ENCODE measurements around the gene SH3RF3. TPM values are rescaled to one million over a fixed set of nuclear protein-coding genes. Genes with fewer than 3 reads are reported as not detected.

The SH3RF3 gene
- total RNA-seq, 1 experiment from 2014 or later = not detected

DNA sequence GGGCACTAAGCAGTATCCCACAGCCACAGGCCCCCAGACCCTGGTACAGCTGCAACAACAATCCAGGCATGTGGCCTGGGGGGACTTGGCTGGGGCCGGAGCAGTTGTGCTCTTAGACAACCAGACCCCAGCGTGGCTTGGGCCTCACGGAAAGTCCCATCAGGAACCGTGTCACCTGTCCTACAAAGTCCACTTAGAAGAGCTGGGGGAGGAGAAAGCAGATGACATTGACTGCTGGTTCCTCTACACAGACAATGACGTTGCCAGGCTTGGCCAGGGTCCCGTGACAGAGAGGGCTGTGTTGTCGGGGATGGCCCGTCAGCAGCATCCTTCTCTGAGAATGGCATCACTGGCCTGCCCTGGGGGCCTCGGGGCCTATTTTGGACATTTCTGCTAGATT, 360.3 kb downstream of the SH3RF3 start:
- Histone ChIP-seq H3K79me2 (ENCODE audit: insufficient read depth, low read length) (no peaks in the 10 kb centered on the region), H3K4me1 (ENCODE audit: control insufficient read depth in 1 of 2, insufficient read depth in 2 of 2, low read length in 2 of 2) (no peaks in the 10 kb centered on the region), H4K20me1 (ENCODE audit: insufficient read depth) (no peaks in the 10 kb centered on the region), H3K9me3 (ENCODE audit: control insufficient read depth in 1 of 2, insufficient read depth in 1 of 2, low read depth in 1 of 2, low read length in 2 of 2) (no peaks in the 10 kb centered on the region), H3K9ac (ENCODE audit: low read length) (no peak overlapping the region), H3K4me3 (replicated peaks in 1 of 2; ENCODE audit: low read depth in 1 of 2, low read length in 2 of 2) (no peak overlapping the region), H2AFZ (ENCODE audit: low read depth, low read length, poor library complexity, severe bottlenecking) (no peak overlapping the region), H3K27me3 (ENCODE audit: insufficient read depth, low read length) (no peaks in the 10 kb centered on the region), H3K9me2 (ENCODE audit: insufficient read depth) (no peaks in the 10 kb centered on the region), H3K36me3 (ENCODE audit: control insufficient read depth in 1 of 2, insufficient read depth in 2 of 2, low read length in 2 of 2) (no peaks in the 10 kb centered on the region), H3K4me2 (ENCODE audit: low read length) (no peak overlapping the region), H3K27ac (ENCODE audit: low read depth, low read length) (no peak overlapping the region)
- RAD21 ChIA-PET (ENCODE audit: low non-redundant PET in 1 of 2, low total read pairs in 2 of 2, uncharacterized antibody in 2 of 2, unreplicated experiment in 2 of 2) = no interaction called here
- POLR2A ChIA-PET = no interaction called here
- DNase-seq (ENCODE audit: low read depth, low spot score) (no peak), ATAC-seq (no peak)
- CTCF ChIA-PET = no interaction called here
- TF ChIP-seq CBX3 (IDR thresholded peaks at IDR 0.05; ENCODE audit: low read depth) (no peak), CTCF (IDR thresholded peaks at IDR 0.05 in 2 of 3, conservative IDR thresholded peaks at IDR 0.05 in 1 of 3; ENCODE audit: borderline replicate concordance in 1 of 3, insufficient read depth in 1 of 3, low read depth in 2 of 3, low read length in 2 of 3) (no peak), POLR2A (IDR thresholded peaks at IDR 0.05; ENCODE audit: borderline replicate concordance, extremely low read depth, insufficient read depth, insufficient read length) (no peak), ELF1 (IDR thresholded peaks at IDR 0.05; ENCODE audit: borderline replicate concordance, low read depth) (no peak), MAX (IDR thresholded peaks at IDR 0.05) (no peak), ZNF274 (IDR thresholded peaks at IDR 0.05; ENCODE audit: low read depth, low read length) (no peak)
- TF ChIP-seq, protein P1, sequence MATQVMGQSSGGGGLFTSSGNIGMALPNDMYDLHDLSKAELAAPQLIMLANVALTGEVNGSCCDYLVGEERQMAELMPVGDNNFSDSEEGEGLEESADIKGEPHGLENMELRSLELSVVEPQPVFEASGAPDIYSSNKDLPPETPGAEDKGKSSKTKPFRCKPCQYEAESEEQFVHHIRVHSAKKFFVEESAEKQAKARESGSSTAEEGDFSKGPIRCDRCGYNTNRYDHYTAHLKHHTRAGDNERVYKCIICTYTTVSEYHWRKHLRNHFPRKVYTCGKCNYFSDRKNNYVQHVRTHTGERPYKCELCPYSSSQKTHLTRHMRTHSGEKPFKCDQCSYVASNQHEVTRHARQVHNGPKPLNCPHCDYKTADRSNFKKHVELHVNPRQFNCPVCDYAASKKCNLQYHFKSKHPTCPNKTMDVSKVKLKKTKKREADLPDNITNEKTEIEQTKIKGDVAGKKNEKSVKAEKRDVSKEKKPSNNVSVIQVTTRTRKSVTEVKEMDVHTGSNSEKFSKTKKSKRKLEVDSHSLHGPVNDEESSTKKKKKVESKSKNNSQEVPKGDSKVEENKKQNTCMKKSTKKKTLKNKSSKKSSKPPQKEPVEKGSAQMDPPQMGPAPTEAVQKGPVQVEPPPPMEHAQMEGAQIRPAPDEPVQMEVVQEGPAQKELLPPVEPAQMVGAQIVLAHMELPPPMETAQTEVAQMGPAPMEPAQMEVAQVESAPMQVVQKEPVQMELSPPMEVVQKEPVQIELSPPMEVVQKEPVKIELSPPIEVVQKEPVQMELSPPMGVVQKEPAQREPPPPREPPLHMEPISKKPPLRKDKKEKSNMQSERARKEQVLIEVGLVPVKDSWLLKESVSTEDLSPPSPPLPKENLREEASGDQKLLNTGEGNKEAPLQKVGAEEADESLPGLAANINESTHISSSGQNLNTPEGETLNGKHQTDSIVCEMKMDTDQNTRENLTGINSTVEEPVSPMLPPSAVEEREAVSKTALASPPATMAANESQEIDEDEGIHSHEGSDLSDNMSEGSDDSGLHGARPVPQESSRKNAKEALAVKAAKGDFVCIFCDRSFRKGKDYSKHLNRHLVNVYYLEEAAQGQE (IDR thresholded peaks at IDR 0.05; ENCODE audit: low read depth) = no peak
- intact Hi-C loops (cut with micrococcal nuclease) = no loop called here
- no TSS peak for BruUV-seq (replicated peaks)

Measured in HCT116 (cell line).